Ammon's horn (tissue), 1 donor: ENCODE data around the gene SND1.
"Not testable (repeated sequence)": the region's sequence is repeated elsewhere in the genome, so short reads cannot be mapped to it uniquely, and the experiment has no call there.

ENCODE experiments used
- DNase-seq: peaks from one replicate; pipeline ENCODE4 v3.0.0-alpha.2; 2016; ENCODE audit warnings: low spot score

Gene SND1

GRCh38 chr7:127889677-127890076 lies 237.7 kb downstream of the SND1 start:
- DNase-seq = no peak

- no peak for DNase-seq
Observed at GRCh38 chr7:127890726-127891125, 238.7 kb downstream of the SND1 start.

- DNase-seq = no peak
Observed at GRCh38 chr7:127891144-127891543, 239.2 kb downstream of the SND1 start.

GRCh38 chr7:127891854-127892438 lies 240.0 kb downstream of the SND1 start:
- no peak for DNase-seq

GRCh38 chr7:127892488-127893314 lies 240.7 kb downstream of the SND1 start:
- DNase-seq = no peak

GRCh38 chr7:127893547-127893946 lies 241.6 kb downstream of the SND1 start:
- no peak for DNase-seq

GRCh38 chr7:127894588-127894987 lies 242.6 kb downstream of the SND1 start:
- DNase-seq = no peak

GRCh38 chr7:127895360-127895759 lies 243.4 kb downstream of the SND1 start:
- DNase-seq = no peak

- no peak for DNase-seq
Observed at GRCh38 chr7:127895814-127896280, 243.9 kb downstream of the SND1 start.

GRCh38 chr7:127896659-127897058 lies 244.7 kb downstream of the SND1 start:
- no peak for DNase-seq

- no peak for DNase-seq
Observed at GRCh38 chr7:127897704-127898454, 245.9 kb downstream of the SND1 start.

- no peak for DNase-seq
Observed at GRCh38 chr7:127899411-127899810, 247.4 kb downstream of the SND1 start.

- DNase-seq = no peak
Observed at GRCh38 chr7:127900141-127900540, 248.1 kb downstream of the SND1 start.

GRCh38 chr7:127900732-127901685 lies 249.0 kb downstream of the SND1 start:
- DNase-seq = peak; percentile 62

GRCh38 chr7:127901895-127902703 lies 250.1 kb downstream of the SND1 start:
- DNase-seq = no peak

- DNase-seq = not testable (repeated sequence)
Observed at GRCh38 chr7:127902753-127903152, 250.8 kb downstream of the SND1 start.

- no peak for DNase-seq
Observed at GRCh38 chr7:127903892-127904669, 252.1 kb downstream of the SND1 start.

- no peak for DNase-seq
Observed at GRCh38 chr7:127904670-127904985, 252.6 kb downstream of the SND1 start.

- no peak for DNase-seq
Observed at GRCh38 chr7:127905021-127905420, 253.0 kb downstream of the SND1 start.
